Esophagus squamous epithelium (tissue), 5 donors: ENCODE results near the gene ARHGAP25. TPM values are rescaled to one million over a fixed set of nuclear protein-coding genes. Genes with fewer than 3 reads are reported as not detected.

ENCODE experiments used
- DNase-seq: peaks from one replicate; lab custom pipeline; 2025; lab: John Stamatoyannopoulos, UW
- H3K27ac ChIP-seq, 4 donors: fragments of 200-600 bp; sonication (generic); one replicate each; pipeline ENCODE4 v1.5.1; 2016 to 2019; ENCODE audit warnings: mild to moderate bottlenecking in 1 of 4
- H3K27me3 ChIP-seq, 4 donors: fragments of 200-600 bp; sonication (generic); 1 replicate in 3 of 4; 2 replicates in 1 of 4; pipeline versions ENCODE4 v1.5.1 to v1.6.0; 2017 to 2021; ENCODE audit warnings: antibody characterized with exemption in 1 of 4
- H3K36me3 ChIP-seq, 3 donors: fragments of 200-600 bp; sonication (generic); one replicate each; pipeline ENCODE4 v1.5.1; 2016 to 2019
- H3K4me1 ChIP-seq, 3 donors: fragments of 200-600 bp; sonication (generic); one replicate each; pipeline ENCODE4 v1.5.1; 2017 to 2019
- H3K4me3 ChIP-seq, 4 donors: fragments of 200-600 bp; sonication (generic); 1 replicate in 3 of 4; 2 replicates in 1 of 4; pipeline ENCODE4 v1.5.1; 2016 to 2019; ENCODE audit warnings: mild to moderate bottlenecking in 2 of 4, moderate library complexity in 1 of 4
- H3K9me3 ChIP-seq, 3 donors: fragments of 200-600 bp; sonication (generic); one replicate each; pipeline ENCODE4 v1.5.1; 2016 to 2019
- CTCF ChIP-seq, 6 experiments: fragments of 450-650 bp in 4 of 6; fragments of 200-600 bp in 2 of 6; sonication (generic) in 2 of 6; IDR thresholded peaks; one replicate each; pipeline ENCODE4 v1.5.1; 2016 to 2019; ENCODE audit warnings: antibody characterized with exemption in 6 of 6, mild to moderate bottlenecking in 4 of 6, moderate library complexity in 4 of 6
- POLR2A ChIP-seq, 4 donors: fragments of 450-650 bp; IDR thresholded peaks; one replicate each; pipeline ENCODE4 v1.6.1; 2017; ENCODE audit warnings: antibody characterized with exemption in 4 of 4, mild to moderate bottlenecking in 4 of 4, moderate library complexity in 3 of 4
- WGBS, 2 donors: methylation state at CpG; one replicate each; pipeline ENCODE4 v1.1.5; 2018; 5-methylcytosine and 5-hydroxymethylcytosine counted together
- intact Hi-C: fragments of 100-400 bp; cut with DNase I; formaldehyde crosslinking; loops from one replicate; pipeline ENCODE4 v1.15.0; 2022
- total RNA-seq, 4 donors: library from RNA; depleted of rRNA; stranded (reverse); fragments of >200 nt; gene quantifications; one replicate each; pipeline ENCODE4 v1.1.0, GENCODE V29; 2016
- donor health status: DM: yes; HTN: yes; CAD: no.

Gene ARHGAP25
- total RNA-seq, 4 donors from 2014 or later = 3.2 to 9.0 (median 5.5) TPM

- Histone ChIP-seq H3K36me3 (no peaks in the 10 kb centered on the region), H3K4me1 (peaks cover 0 to 20% (median 5%) of the 10 kb centered on the region in 3 donors), H3K9me3 (peaks cover 0 to 13% (median 6%) of the 10 kb centered on the region in 3 donors), H3K27me3 (peaks cover 0 to 9% (median 0%) of the 10 kb centered on the region in 4 donors), H3K4me3 (no peak overlapping the region), H3K27ac (peak overlapping the region; percentile 26 to 72 (median 62))
- no peak for DNase-seq
- WGBS, 2 donors = 23 to 42% methylated on average over 4 of the region's 4 CpGs
- TF ChIP-seq CTCF (IDR thresholded peaks at IDR 0.05) (no peak), POLR2A (IDR thresholded peaks at IDR 0.05) (no peak)
- intact Hi-C loops = no loop called here
These were observed 35.8 kb upstream of the ARHGAP25 start for GRCh38 chr2:68698567-68699377.

GRCh38 chr2:68700560-68700959 is 34.1 kb upstream of the ARHGAP25 start:
- Histone ChIP-seq H3K27ac (no peak overlapping the region), H3K9me3 (peaks cover 0 to 13% (median 6%) of the 10 kb centered on the region in 3 donors), H3K4me1 (peaks cover 0 to 20% (median 5%) of the 10 kb centered on the region in 3 donors), H3K36me3 (no peaks in the 10 kb centered on the region), H3K27me3 (peaks cover 0 to 9% (median 0%) of the 10 kb centered on the region in 4 donors), H3K4me3 (no peak overlapping the region)
- TF ChIP-seq POLR2A (IDR thresholded peaks at IDR 0.05) = no peak
- TF ChIP-seq CTCF (IDR thresholded peaks at IDR 0.05) = no peak
- intact Hi-C loops = no loop called here
- DNase-seq = no peak
- 98% methylated on average over 2 of the region's 2 CpGs for WGBS, 2 donors

- TF ChIP-seq POLR2A (IDR thresholded peaks at IDR 0.05) (no peak), CTCF (IDR thresholded peaks at IDR 0.05) (no peak)
- no peak overlapping the region for H3K4me3 ChIP-seq
- 80 to 82% methylated on average over 2 to 3 of the region's 3 CpGs for WGBS, 2 donors
- no peaks in the 10 kb centered on the region for H3K36me3 ChIP-seq
- DNase-seq = no peak
- peaks cover 0 to 16% (median 0%) of the 10 kb centered on the region in 3 donors for H3K4me1 ChIP-seq
- intact Hi-C loops = no loop called here
- no peaks in the 10 kb centered on the region for H3K27me3 ChIP-seq
- H3K9me3 ChIP-seq = no peaks in the 10 kb centered on the region
- no peak overlapping the region for H3K27ac ChIP-seq
These were observed 28.0 kb upstream of the ARHGAP25 start for GRCh38 chr2:68706637-68707036.

GRCh38 chr2:68708629-68709028 is 26.0 kb upstream of the ARHGAP25 start:
- WGBS, 2 donors = 43 to 71% methylated on average over 3 of the region's 3 CpGs
- H3K4me3 ChIP-seq = no peak overlapping the region
- DNase-seq = no peak
- intact Hi-C loops = no loop called here
- H3K36me3 ChIP-seq = no peaks in the 10 kb centered on the region
- no peak for TF ChIP-seq POLR2A (IDR thresholded peaks at IDR 0.05)
- TF ChIP-seq CTCF (IDR thresholded peaks at IDR 0.05) = no peak
- no peaks in the 10 kb centered on the region for H3K27me3 ChIP-seq
- H3K9me3 ChIP-seq = no peaks in the 10 kb centered on the region
- peaks cover 0 to 16% (median 0%) of the 10 kb centered on the region in 3 donors for H3K4me1 ChIP-seq
- H3K27ac ChIP-seq = peak overlapping the region in 2 of 4 donors; percentile 30 to 34

GRCh38 chr2:68709421-68709911 is 25.1 kb upstream of the ARHGAP25 start:
- Histone ChIP-seq H3K36me3 (no peaks in the 10 kb centered on the region), H3K4me3 (no peak overlapping the region), H3K27me3 (no peaks in the 10 kb centered on the region), H3K9me3 (no peaks in the 10 kb centered on the region), H3K27ac (peak overlapping the region in 2 of 4 donors; percentile 30 to 34), H3K4me1 (peaks cover 0 to 17% (median 0%) of the 10 kb centered on the region in 3 donors)
- no peak for DNase-seq
- TF ChIP-seq CTCF (IDR thresholded peaks at IDR 0.05) (peak; percentile 62 to 84 (median 70)), POLR2A (IDR thresholded peaks at IDR 0.05) (no peak)
- intact Hi-C loops = no loop called here
- 9 to 13% methylated on average over 5 of the region's 5 CpGs for WGBS, 2 donors
